ENCODE results near the gene SALL1. TPM values are rescaled to one million over a fixed set of nuclear protein-coding genes. Genes with fewer than 3 reads are reported as not detected.
A peak's percentile ranks its signal among the peaks of the same experiment; 100 is the strongest.

The SALL1 gene
- total RNA-seq (not detected), polyA plus RNA-seq (ENCODE audit: insufficient read length in 6 of 6) (under 1 TPM; 0.04 to 0.97 (median 0.40) TPM)
- long read RNA-seq, donor 1, result 0 reads
- long read RNA-seq, donor 2, result 0 reads
- long read RNA-seq, donor 3, result 0 reads
- long read RNA-seq, donor 4, result 0 reads
- long read RNA-seq, donor 5, result 0 reads
- long read RNA-seq, donor 6, result 0 reads
- long read RNA-seq, donor 7, result 0 reads
- long read RNA-seq, donor 8, result 0 reads
- long read RNA-seq, donor 9, result 0 reads
- long read RNA-seq, donor 10, result 0 reads
- long read RNA-seq, donor 11, result 0 reads
- long read RNA-seq, donor 12, result 0 reads

- DNase-seq (peak in 1 of 4 donors; percentile 71), ATAC-seq (no peak)
- Histone ChIP-seq H3K9me3 (no peaks in the 10 kb centered on the region), H3K4me3 (peak within 1 kb of the TSS; percentile 3 to 14), H3K4me1 (peaks cover 8 to 25% of the 10 kb centered on the region in 2 donors), H3K27ac (no peak within 1 kb of the TSS), H3K27me3 (peaks cover 81 to 100% of the 10 kb centered on the region in 2 donors), H3K36me3 (no peaks in the 10 kb centered on the region)
- no peak for TF ChIP-seq CTCF (IDR thresholded peaks at IDR 0.05)
- intact Hi-C loops (cut with DNase I), result no loop called here
Observed at GRCh38 chr16:51150888-51151320, at the start of gene SALL1. TSS of gene SALL1 (minus strand) at chr16:51151270. CDS start at chr16:51151241, 29 bp downstream.

GRCh38 chr16:51200793-51201192 is 49.7 kb upstream of the SALL1 start:
- TF ChIP-seq CTCF (IDR thresholded peaks at IDR 0.05), result no peak
- H3K36me3 ChIP-seq, result no peaks in the 10 kb centered on the region
- ATAC-seq, result no peak
- no peaks in the 10 kb centered on the region for H3K27me3 ChIP-seq
- no peaks in the 10 kb centered on the region for H3K4me1 ChIP-seq
- peaks cover 0 to 22% of the 10 kb centered on the region in 2 donors for H3K9me3 ChIP-seq
- no peak overlapping the region for H3K27ac ChIP-seq
- intact Hi-C loops (cut with DNase I), result no loop called here
- H3K4me3 ChIP-seq, result no peak overlapping the region
- DNase-seq, result no peak

- peaks cover 0 to 19% of the 10 kb centered on the region in 2 donors for H3K9me3 ChIP-seq
- H3K27ac ChIP-seq, result no peak overlapping the region
- H3K36me3 ChIP-seq, result no peaks in the 10 kb centered on the region
- no peak for DNase-seq
- no peaks in the 10 kb centered on the region for H3K27me3 ChIP-seq
- ATAC-seq, result no peak
- TF ChIP-seq CTCF (IDR thresholded peaks at IDR 0.05), result no peak
- no peaks in the 10 kb centered on the region for H3K4me1 ChIP-seq
- intact Hi-C loops (cut with DNase I), result no loop called here
- no peak overlapping the region for H3K4me3 ChIP-seq
Observed at GRCh38 chr16:51197953-51198748, 47.1 kb upstream of the SALL1 start.

GRCh38 chr16:51193879-51194278 is 42.8 kb upstream of the SALL1 start:
- Histone ChIP-seq H3K27ac (no peak overlapping the region), H3K4me1 (no peaks in the 10 kb centered on the region), H3K27me3 (no peaks in the 10 kb centered on the region), H3K9me3 (no peaks in the 10 kb centered on the region), H3K4me3 (no peak overlapping the region), H3K36me3 (no peaks in the 10 kb centered on the region)
- no peak for DNase-seq
- no peak for TF ChIP-seq CTCF (IDR thresholded peaks at IDR 0.05)
- no peak for ATAC-seq
- intact Hi-C loops (cut with DNase I), result no loop called here

- no peak for ATAC-seq
- no peak for DNase-seq
- no peak for TF ChIP-seq CTCF (IDR thresholded peaks at IDR 0.05)
- Histone ChIP-seq H3K4me3 (no peak overlapping the region), H3K27ac (no peak overlapping the region), H3K9me3 (no peaks in the 10 kb centered on the region), H3K4me1 (no peaks in the 10 kb centered on the region), H3K27me3 (no peaks in the 10 kb centered on the region), H3K36me3 (no peaks in the 10 kb centered on the region)
- intact Hi-C loops (cut with DNase I), result no loop called here
Observed at GRCh38 chr16:51184702-51185433, 33.8 kb upstream of the SALL1 start.

Measured in left lung (tissue), 14 donors.